HepG2 (cell line): Measurements from ENCODE around the gene CD46.

Experiments used
- EP300 ChIP-seq, 3 experiments: sonication (generic) in 1 of 3; formaldehyde crosslinking in 1 of 3; IDR thresholded peaks; 2 replicates each; pipeline versions ENCODE4 v1.5.1 to v1.6.1; 2011 to 2020; ENCODE audit warnings: low read depth in 2 of 3, low read length in 2 of 3, borderline replicate concordance in 1 of 3, improper control_type of control experiment in 1 of 3, mild to moderate bottlenecking in 1 of 3, missing genetic modification reagents in 1 of 3, moderate library complexity in 1 of 3
- KAT7 ChIP-seq: IDR thresholded peaks from 2 replicates; pipeline ENCODE4 v1.6.1; 2018; ENCODE audit warnings: borderline replicate concordance, missing compliant biosample characterization
- NR2C2 ChIP-seq: sonication (generic); formaldehyde crosslinking; IDR thresholded peaks from 2 replicates; pipeline ENCODE4 v1.4.0; 2020; ENCODE audit warnings: missing genetic modification reagents, mild to moderate bottlenecking, moderate library complexity, borderline replicate concordance
- ZNF318 ChIP-seq: sonication (generic); formaldehyde crosslinking; IDR thresholded peaks from 2 replicates; pipeline ENCODE4 v1.4.0; 2020; ENCODE audit warnings: mild to moderate bottlenecking, missing genetic modification reagents

- no peak for TF ChIP-seq NR2C2
- no peak for TF ChIP-seq ZNF318
- TF ChIP-seq KAT7 (CRISPR knock-in tag): no peak
- TF ChIP-seq EP300 (IDR thresholded peaks at IDR 0.05; ENCODE audit: low read depth in 2 of 2, low read length in 2 of 2): no peak
- no peak for TF ChIP-seq EP300 (CRISPR knock-in tag; IDR thresholded peaks at IDR 0.05; ENCODE audit: borderline replicate concordance)
These were observed 64.0 kb downstream of the CD46 start for GRCh38 chr1:207815913-207816291.
